ENCODE results near the gene FRMD1.

Gene FRMD1

GRCh38 chr6:168110437-168110836, 31.4 kb upstream of the FRMD1 start:
- DNase-seq, result no peak

- no peak for DNase-seq
Measured at GRCh38 chr6:168109171-168109570, 30.2 kb upstream of the FRMD1 start.

- DNase-seq, result no peak
Measured at GRCh38 chr6:168107191-168107983, 28.4 kb upstream of the FRMD1 start.

GRCh38 chr6:168106633-168107005, 27.6 kb upstream of the FRMD1 start:
- DNase-seq, result no peak

DNA sequence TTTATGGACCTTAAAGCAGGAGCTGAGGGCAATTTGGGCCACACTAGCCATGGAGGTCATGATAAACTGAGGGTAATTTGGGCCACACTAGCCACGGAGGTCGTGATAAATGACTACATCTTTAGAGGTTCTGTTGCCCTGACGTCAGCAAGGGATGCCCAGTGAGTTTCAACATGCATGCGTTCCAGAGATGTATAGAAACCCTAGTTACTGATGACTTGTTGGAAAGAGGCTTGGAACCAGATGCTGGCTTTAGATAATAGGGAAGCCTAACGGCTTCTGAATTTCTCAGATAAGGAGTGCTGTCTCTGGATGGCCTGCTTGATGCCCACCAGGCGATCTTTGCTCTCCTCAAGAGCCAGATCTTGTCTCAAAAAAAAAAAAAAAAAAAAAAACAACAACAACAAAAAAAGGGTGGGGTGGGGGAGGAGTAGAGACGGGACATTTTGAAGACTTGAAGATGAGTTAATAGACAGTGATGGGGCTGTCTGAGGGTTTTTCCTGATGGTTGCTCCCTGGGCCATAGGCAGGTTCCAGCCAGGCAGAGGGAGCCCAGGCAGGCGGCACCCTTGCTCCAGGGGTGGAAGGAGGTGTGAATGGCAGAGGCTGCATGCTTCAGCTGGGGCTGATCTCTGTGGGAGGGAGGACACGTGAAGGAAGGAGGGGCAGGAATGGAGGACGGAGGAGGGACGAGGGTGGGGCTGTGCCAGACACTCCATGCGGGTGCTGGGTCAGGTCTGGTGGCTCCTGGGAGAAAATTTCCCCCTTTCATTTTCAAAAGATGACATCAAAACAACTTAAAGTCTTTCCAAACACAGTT, 27.0 kb upstream of the FRMD1 start:
- DNase-seq, result no peak

- no peak for DNase-seq
Measured at GRCh38 chr6:168104636-168105035, 25.6 kb upstream of the FRMD1 start.

GRCh38 chr6:168103050-168103830, 24.2 kb upstream of the FRMD1 start:
- no peak for DNase-seq

GRCh38 chr6:168102315-168102985, 23.4 kb upstream of the FRMD1 start:
- no peak for DNase-seq

GRCh38 chr6:168101590-168102314, 22.7 kb upstream of the FRMD1 start:
- no peak for DNase-seq

DNA sequence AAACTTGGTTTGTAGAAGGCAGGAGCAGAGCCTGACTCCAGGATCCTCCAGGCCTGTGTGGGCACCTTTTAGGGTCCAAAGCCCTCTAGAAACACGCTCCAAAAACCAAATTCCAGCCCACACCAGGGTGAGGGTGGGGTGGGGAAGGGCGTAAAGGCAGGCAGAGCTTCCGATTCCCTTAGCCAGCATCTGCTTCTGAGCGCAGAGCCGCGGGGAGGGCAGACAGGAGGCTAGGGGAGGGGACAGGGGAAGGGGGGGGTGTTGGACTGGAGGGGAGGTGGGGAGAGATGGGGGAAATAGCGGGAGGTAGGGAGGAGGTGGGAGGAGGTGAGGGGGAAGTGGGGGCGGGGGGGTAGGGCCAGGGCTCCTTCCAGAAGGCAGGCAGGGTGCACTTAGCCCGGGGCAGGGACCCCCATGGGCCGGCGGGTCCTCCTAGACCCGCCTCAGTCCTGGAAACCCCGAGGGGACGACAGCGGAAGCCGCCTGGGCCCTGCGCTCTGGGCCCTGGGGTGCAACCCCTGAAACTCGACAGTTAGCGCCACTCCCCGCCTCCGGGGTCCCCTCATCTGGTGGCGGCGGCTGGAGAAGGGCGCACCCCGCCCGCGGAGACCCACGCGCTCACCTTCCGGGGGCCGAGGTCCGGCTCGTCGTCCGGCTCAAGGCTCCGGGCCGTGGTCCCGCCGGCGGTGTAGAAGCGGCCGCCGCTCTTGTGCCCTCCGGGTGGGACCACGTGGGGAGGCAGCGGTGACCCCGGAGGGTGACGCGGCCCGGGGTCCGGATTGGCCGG, 22.0 kb upstream of the FRMD1 start:
- DNase-seq, result no peak

DNA sequence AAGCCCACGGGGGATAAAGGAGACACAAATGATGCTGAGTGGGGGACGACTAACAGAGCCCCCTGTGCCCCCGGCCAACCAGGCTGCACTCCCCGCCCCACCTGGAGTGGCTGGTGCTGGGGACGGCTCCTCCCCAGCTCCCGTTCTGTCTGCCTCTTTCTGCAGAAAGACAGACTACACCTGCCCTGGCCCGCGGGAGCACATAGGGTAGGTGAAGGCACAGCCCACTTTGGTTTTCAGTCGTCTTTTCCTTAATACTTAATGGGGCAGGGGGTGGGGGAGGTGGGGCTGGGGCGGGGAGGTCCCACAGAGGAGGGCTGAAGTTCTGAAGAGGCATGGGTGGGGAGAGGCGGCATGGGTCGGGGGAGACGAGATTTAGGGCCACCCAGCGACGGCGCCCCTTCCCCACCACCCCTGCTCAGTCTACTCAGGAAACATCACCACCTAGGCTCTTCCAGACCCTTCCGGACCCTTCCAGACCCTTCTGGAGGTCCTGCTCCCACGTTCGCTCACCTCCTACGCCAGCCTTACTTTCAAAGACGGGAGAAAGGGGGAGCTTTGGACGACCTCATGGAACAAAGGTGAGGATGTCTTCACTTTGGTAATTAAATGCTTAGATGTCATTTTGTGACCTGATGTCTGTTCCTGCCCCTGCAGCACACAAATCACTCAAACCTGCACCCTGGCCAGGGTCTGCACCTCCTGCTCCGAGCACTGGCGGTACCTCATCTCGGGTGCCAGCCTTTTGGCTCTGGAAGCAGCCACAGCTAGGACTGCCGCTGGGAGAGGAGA, 21.2 kb upstream of the FRMD1 start:
- no peak for DNase-seq

- no peak for DNase-seq
Measured at GRCh38 chr6:168099201-168100010, 20.4 kb upstream of the FRMD1 start.

GRCh38 chr6:168098431-168098861, 19.4 kb upstream of the FRMD1 start:
- DNase-seq, result no peak

- DNase-seq, result no peak
Measured at GRCh38 chr6:168097621-168098430, 18.8 kb upstream of the FRMD1 start.

- DNase-seq, result no peak
Measured at GRCh38 chr6:168097221-168097620, 18.2 kb upstream of the FRMD1 start.

GRCh38 chr6:168096271-168096764, 17.3 kb upstream of the FRMD1 start:
- no peak for DNase-seq

DNA sequence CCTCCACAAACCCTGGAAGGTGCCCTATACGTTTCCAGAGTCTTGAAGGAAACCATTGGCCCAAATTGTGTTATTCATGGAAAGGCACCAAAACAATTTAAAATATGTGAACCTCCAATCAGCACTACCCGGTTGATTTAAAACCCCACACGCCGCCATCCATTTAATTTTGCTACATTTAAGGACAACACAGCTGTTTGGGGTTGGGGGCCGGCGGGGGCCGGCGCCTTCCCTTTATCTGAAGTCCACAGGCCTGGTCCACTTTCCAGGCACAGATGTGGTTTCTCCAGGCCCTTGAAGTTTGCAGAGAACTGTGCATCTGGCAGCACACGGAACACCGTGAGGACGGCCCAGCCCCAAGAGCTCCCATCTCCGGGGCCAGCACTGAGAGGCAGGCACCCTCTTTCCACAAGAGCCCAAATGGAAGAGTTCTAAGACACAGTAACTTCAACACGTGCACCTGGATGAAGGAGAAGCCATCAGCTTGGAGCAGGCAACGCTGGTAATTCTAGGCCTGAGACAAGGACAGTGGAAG, 16.8 kb upstream of the FRMD1 start:
- no peak for DNase-seq

- no peak for DNase-seq
Measured at GRCh38 chr6:168095171-168095691, 16.2 kb upstream of the FRMD1 start.
